NK-92 (cell line): ENCODE measurements around the gene RPLP1.
"Not testable (repeated sequence)": the region's sequence is repeated elsewhere in the genome, so short reads cannot be mapped to it uniquely, and the experiment has no call there.

Experiments
- DNase-seq: peaks from one replicate; lab custom pipeline; 2025; ENCODE audit not compliant: unreplicated experiment; lab: John Stamatoyannopoulos, UW

The RPLP1 gene

GRCh38 chr15:69436951-69437350, 15.7 kb upstream of the RPLP1 start:
- no peak for DNase-seq

DNA sequence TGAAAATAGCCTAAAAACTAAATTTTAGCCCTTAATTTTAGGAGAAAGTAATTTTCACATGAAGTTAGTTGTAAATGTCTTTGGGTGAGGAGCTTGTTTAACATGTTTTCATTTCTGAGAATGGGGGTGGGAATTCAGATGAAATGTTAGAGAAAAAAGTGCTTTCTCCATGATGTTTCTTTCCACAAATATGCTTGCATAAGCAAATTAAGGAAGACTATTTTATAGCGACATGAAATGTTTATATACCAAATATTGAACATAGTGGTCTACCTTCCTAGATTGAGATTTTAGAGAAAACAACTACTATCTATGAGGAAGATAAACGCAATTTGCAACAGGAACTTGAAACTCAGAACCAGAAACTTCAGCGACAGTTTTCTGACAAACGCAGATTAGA, 13.0 kb upstream of the RPLP1 start:
- no peak for DNase-seq

GRCh38 chr15:69443032-69443611, 9.5 kb upstream of the RPLP1 start:
- DNase-seq, result no peak

DNA sequence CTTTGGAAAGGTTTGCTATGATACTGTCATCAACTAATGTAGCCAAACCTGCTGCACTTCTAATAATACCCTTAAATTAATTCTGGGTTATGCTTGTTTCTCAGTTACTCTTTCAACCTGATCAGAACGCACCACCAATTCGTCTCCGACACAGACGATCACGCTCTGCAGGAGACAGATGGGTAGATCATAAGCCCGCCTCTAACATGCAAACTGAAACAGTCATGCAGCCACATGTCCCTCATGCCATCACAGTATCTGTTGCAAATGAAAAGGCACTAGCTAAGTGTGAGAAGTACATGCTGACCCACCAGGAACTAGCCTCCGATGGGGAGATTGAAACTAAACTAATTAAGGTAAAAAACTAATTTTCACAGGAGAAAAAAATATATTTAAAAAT, 7.9 kb upstream of the RPLP1 start:
- DNase-seq, result no peak

DNA sequence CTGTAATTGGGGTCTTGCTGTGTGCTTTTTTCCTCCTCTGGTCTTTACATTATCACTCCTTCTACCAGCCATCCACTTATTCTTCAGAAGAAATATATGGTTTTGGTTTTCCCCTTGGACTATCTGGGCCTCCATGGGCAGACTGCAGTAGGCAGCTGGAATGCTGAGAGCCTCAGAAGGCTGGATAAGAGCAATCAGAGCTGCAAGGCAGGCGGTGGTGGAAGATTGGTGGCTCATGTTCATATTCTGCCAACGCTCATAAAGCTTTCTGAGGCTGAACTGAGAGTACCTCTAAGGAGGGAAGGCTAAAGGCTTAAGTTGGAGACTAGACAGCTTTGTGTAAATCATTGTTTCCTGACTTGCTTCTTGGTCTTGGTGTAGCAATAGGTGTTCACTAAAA, 5.7 kb upstream of the RPLP1 start:
- DNase-seq, result no peak

DNA sequence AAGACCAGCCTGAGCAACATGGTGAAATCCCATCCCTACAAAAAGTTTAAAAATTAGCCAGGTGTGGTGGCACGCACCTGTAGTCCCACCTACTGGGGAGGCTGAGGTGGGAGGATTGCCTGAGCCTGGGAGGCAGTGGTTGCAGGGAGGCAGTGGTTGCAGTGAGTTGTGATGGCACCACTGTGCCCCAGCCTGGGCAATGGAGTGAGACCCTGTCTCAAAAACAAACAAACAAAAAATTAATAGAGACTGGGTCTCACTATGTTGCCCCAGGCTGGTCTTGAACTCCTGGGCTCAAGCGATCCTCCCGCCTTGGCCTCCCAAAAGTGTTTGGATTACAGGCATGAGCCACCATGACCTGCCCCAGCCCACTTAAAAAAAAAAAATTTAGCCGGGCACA, 2.4 kb upstream of the RPLP1 start:
- not testable (repeated sequence) for DNase-seq

DNA sequence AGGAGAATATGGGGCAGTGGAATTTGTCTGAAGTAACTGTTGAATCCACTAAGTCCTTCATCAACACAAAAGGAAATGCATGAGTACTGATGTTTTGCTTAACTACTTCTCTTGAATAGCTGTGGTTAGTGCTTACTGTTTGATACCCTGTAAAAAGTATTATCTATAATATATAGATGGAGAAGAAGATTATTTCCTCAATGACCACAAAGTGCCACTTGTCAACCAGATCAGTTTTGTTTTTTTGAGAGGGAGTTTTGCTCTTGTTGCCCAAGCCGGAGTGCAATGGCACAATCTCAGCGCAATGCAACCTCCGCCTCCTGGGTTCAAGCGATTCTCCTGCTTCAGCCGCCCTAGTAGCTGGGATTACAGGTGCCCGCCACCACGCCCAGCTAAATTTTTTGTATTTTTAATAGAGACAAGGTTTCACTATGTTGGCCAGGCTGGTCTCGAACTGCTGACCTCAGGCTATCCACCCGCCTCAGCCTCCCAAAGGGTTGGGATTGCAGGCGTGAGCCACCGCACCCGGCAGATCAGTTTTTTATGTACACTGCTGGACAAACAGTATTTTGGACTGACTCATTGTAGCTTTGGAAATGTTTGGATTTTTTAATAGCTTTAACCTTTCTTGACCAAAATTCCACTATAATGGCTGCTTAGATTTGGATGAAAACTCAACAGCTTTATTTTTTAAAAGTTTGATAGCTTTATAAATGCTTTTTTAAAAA, 1.5 kb upstream of the RPLP1 start:
- no peak for DNase-seq

- DNase-seq, result no peak
Measured at GRCh38 chr15:69451951-69452691, 497 bp upstream of the RPLP1 start.

GRCh38 chr15:69454953-69455352, 2.3 kb downstream of the RPLP1 start:
- DNase-seq, result no peak

GRCh38 chr15:69456208-69457166, 3.9 kb downstream of the RPLP1 start:
- DNase-seq, result no peak

- DNase-seq, result no peak
Measured at GRCh38 chr15:69457304-69458280, 5.0 kb downstream of the RPLP1 start.

DNA sequence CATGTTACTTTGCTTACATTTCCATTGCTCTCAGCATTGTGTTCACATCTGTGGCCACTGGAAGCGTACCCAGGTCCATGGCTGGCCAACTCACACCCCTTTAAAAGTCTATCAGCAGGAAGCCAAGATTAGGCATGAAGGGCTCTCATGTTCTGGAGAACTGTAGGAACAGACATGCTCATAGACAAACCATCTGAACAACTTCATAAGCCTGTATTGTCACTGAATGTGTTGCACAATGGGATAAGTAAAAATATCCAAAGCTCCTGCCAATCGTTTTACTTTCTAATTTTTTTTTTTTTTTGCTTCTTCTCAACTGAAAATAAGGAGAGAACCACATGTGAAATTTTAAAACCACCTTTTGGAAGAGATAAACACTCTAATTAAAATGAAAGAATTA, 6.4 kb downstream of the RPLP1 start:
- DNase-seq, result no peak

- no peak for DNase-seq
Measured at GRCh38 chr15:69460481-69460880, 7.9 kb downstream of the RPLP1 start.

DNA sequence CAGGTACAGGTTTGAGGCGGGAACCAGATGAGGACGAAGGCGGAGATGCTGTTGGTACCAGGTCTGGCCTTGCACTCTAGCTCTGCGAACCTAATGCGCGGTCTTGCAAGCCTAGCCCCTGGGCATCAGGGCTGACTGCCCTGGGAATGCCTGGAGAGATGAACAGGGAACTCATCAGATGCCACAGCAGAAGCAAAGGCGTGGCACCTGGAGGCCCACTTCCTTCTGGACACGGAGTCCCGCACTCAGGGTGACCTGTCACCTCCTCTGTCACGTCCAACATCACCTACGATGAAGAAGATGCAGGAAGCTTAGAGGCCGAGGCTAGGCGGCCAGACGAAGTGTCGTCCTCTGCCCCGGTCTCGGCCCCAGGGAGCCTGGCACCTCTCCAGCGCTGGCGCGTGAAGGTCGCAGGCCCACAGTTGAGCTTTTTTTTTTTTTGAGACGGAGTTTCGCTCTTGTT, 9.4 kb downstream of the RPLP1 start:
- no peak for DNase-seq

- DNase-seq, result peak; percentile 64
Measured at GRCh38 chr15:69462493-69463181, 10.0 kb downstream of the RPLP1 start.

- no peak for DNase-seq
Measured at GRCh38 chr15:69463182-69463756, 10.7 kb downstream of the RPLP1 start.

- DNase-seq, result no peak
Measured at GRCh38 chr15:69465253-69465652, 12.6 kb downstream of the RPLP1 start.

- no peak for DNase-seq
Measured at GRCh38 chr15:69466733-69467132, 14.1 kb downstream of the RPLP1 start.

GRCh38 chr15:69467636-69468035, 15.0 kb downstream of the RPLP1 start:
- DNase-seq, result no peak
